Neural progenitor cell (in vitro differentiated cells): ENCODE data around the gene FBL. TPM values are rescaled to one million over a fixed set of nuclear protein-coding genes. Genes with fewer than 3 reads are reported as not detected.

Source experiments
- DNase-seq: peaks from one replicate; pipeline ENCODE4 v3.0.0-alpha.2; 2016; ENCODE audit warnings: low spot score
- H2AFZ ChIP-seq: fragments of 200-600 bp; sonication (generic); replicated peaks from 2 replicates; pipeline ENCODE4 v1.6.1; 2016; ENCODE audit warnings: antibody characterized with exemption
- H3F3A ChIP-seq: fragments of 200-600 bp; sonication (generic); 2 replicates; pipeline ENCODE4 v1.6.1; 2016; ENCODE audit warnings: antibody characterized with exemption, low read depth
- H3K27ac ChIP-seq: fragments of 200-600 bp; sonication (generic); 2 replicates; pipeline ENCODE4 v1.5.1; 2016; ENCODE audit warnings: mild to moderate bottlenecking
- H3K27me3 ChIP-seq: fragments of 200-600 bp; sonication (generic); 2 replicates; pipeline ENCODE4 v1.6.1; 2016; ENCODE audit warnings: mild to moderate bottlenecking, moderate library complexity
- H3K36me3 ChIP-seq: fragments of 200-600 bp; sonication (generic); 2 replicates; pipeline ENCODE4 v1.5.1; 2016
- H3K4me1 ChIP-seq: fragments of 200-600 bp; sonication (generic); 2 replicates; pipeline ENCODE4 v1.6.1; 2016; ENCODE audit warnings: mixed run types
- H3K4me2 ChIP-seq: fragments of 200-600 bp; sonication (generic); 2 replicates; pipeline ENCODE4 v1.6.1; 2016
- H3K4me3 ChIP-seq: fragments of 200-600 bp; sonication (generic); 2 replicates; pipeline ENCODE4 v1.5.1; 2016
- H3K79me2 ChIP-seq: fragments of 200-600 bp; sonication (generic); 2 replicates; pipeline ENCODE4 v1.6.1; 2016; ENCODE audit warnings: low read depth
- H3K9ac ChIP-seq: fragments of 200-600 bp; sonication (generic); 2 replicates; pipeline ENCODE4 v1.6.1; 2016
- H3K9me3 ChIP-seq: fragments of 200-600 bp; sonication (generic); 2 replicates; pipeline ENCODE4 v1.5.1; 2016; ENCODE audit warnings: low read depth
- H4K20me1 ChIP-seq: fragments of 200-600 bp; sonication (generic); 2 replicates; pipeline ENCODE4 v1.6.1; 2016; ENCODE audit warnings: low read depth
- H3K27ac Mint-ChIP-seq: 3 replicates; pipeline ENCODE4 v1.8.0; 2021; ENCODE audit warnings: mixed read lengths
- H3K27me3 Mint-ChIP-seq: 2 replicates; pipeline ENCODE4 v1.8.0; 2022; ENCODE audit warnings: low read depth, mild to moderate bottlenecking, inconsistent platforms, moderate library complexity, mixed read lengths; ENCODE audit not compliant: insufficient read depth
- H3K36me3 Mint-ChIP-seq: 3 replicates; pipeline ENCODE4 v1.8.0; 2021; ENCODE audit warnings: mixed read lengths
- H3K4me1 Mint-ChIP-seq: 3 replicates; pipeline ENCODE4 v1.8.0; 2021; ENCODE audit warnings: mixed read lengths
- H3K4me3 Mint-ChIP-seq: 3 replicates; pipeline ENCODE4 v1.8.0; 2021; ENCODE audit warnings: mild to moderate bottlenecking, moderate library complexity, mixed read lengths
- H3K9me3 Mint-ChIP-seq: 3 replicates; pipeline ENCODE4 v1.8.0; 2020; ENCODE audit warnings: mixed read lengths
- EZH2 ChIP-seq: fragments of 200-600 bp; sonication (generic); IDR thresholded peaks from 2 replicates; pipeline ENCODE4 v1.6.1; 2017; ENCODE audit warnings: antibody characterized with exemption, mild to moderate bottlenecking, moderate library complexity
- EZH2phosphoT487 ChIP-seq: fragments of 200-600 bp; sonication (generic); IDR thresholded peaks from 2 replicates; pipeline ENCODE4 v1.6.1; 2017; ENCODE audit warnings: antibody characterized with exemption
- total RNA-seq: library from RNA; depleted of rRNA; stranded (reverse); fragments of >200 nt; gene quantifications from 2 replicates; pipeline ENCODE4 v1.2.3, GENCODE V29; 2015; ENCODE audit warnings: low replicate concordance
- TF ChIP-seq, protein P1 (sequence below): fragments of 200-600 bp; sonication (generic); IDR thresholded peaks from 2 replicates; pipeline ENCODE4 v1.5.1; 2017; ENCODE audit warnings: antibody characterized with exemption, mild to moderate bottlenecking

Gene FBL
- total RNA-seq, 1 donor from 2014 or later = 428 TPM

DNA sequence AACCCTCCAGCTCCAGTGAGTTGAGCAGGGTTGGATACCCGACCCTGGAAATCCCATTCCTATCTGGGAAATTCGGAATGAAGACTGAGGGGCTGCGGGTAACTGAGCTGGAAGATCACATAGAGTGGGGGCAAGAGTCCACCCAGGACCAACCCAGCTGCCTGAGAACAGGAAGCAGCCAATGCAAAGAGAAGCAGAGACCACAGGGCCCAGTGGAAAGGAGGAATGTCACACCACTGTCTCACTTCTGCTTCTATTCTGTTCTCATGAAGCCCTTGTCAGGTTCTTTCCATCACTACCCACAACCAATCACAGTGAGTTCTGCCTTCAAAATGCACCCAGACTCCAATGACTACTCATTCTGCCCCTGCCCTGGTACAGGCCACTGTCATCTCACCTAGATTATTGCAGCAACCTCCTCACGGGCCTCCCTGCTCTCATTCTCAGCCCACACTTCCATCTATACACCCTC lies 27.5 kb downstream of the FBL start:
- H3K36me3 ChIP-seq = no peaks in the 10 kb centered on the region
- no peak overlapping the region for H2AFZ ChIP-seq
- Mint-ChIP-seq H3K27ac (no peak overlapping the region), H3K9me3 (no peaks in the 10 kb centered on the region), H3K4me1 (no peaks in the 10 kb centered on the region), H3K36me3 (peaks cover 6% of the 10 kb centered on the region), H3K27me3 (peaks cover 2% of the 10 kb centered on the region), H3K4me3 (no peak overlapping the region)
- H3K4me3 ChIP-seq = no peak overlapping the region
- no peak for TF ChIP-seq EZH2
- TF ChIP-seq EZH2phosphoT487 = no peak
- TF ChIP-seq, protein P1, sequence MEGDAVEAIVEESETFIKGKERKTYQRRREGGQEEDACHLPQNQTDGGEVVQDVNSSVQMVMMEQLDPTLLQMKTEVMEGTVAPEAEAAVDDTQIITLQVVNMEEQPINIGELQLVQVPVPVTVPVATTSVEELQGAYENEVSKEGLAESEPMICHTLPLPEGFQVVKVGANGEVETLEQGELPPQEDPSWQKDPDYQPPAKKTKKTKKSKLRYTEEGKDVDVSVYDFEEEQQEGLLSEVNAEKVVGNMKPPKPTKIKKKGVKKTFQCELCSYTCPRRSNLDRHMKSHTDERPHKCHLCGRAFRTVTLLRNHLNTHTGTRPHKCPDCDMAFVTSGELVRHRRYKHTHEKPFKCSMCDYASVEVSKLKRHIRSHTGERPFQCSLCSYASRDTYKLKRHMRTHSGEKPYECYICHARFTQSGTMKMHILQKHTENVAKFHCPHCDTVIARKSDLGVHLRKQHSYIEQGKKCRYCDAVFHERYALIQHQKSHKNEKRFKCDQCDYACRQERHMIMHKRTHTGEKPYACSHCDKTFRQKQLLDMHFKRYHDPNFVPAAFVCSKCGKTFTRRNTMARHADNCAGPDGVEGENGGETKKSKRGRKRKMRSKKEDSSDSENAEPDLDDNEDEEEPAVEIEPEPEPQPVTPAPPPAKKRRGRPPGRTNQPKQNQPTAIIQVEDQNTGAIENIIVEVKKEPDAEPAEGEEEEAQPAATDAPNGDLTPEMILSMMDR = no peak
- no peaks in the 10 kb centered on the region for H3K9me3 ChIP-seq
- peaks cover under 1% of the 10 kb centered on the region for H4K20me1 ChIP-seq
- no peaks in the 10 kb centered on the region for H3F3A ChIP-seq
- peaks cover 2% of the 10 kb centered on the region for H3K79me2 ChIP-seq
- no peak overlapping the region for H3K9ac ChIP-seq
- H3K4me1 ChIP-seq = no peaks in the 10 kb centered on the region
- no peak overlapping the region for H3K27ac ChIP-seq
- DNase-seq = no peak
- no peak overlapping the region for H3K4me2 ChIP-seq
- H3K27me3 ChIP-seq = no peaks in the 10 kb centered on the region

DNA sequence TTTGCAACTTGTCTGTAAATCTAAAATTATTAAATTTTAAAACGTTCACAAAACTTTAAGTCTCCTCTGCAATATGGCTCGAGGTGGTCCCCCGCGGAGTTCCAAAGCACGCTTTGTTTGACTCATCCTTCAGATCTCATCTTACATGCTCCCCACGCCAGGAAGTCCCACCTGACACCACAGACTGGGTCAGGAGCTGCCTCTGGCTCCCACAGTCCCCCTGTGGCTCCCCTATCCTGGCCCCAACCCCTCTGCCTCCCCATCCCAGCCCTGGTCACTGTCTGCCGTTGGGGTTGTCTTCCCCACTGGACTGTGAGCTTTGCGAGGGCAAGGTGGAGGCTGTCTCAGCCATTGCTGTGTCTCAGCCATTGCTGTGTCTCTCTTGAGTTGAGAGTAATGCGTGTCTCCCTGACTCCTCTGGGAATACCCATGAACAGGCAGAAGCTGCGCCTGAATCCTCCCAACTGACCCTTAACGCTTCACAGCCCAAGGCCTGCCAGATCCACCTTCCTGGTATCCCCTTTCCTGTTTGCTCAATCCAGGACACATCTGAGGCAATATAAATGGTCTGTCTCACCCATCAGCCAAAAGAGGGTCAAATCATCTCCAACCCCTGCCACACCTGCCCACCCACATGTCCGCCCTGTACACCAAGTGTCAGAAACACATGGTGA lies 28.2 kb downstream of the FBL start:
- no peak overlapping the region for H3K4me3 ChIP-seq
- H2AFZ ChIP-seq = no peak overlapping the region
- TF ChIP-seq, protein P1 = no peak
- TF ChIP-seq EZH2 (no peak), EZH2phosphoT487 (no peak)
- peaks cover 6% of the 10 kb centered on the region for H3K36me3 Mint-ChIP-seq
- H3K27me3 Mint-ChIP-seq = peaks cover 2% of the 10 kb centered on the region
- H3K9me3 ChIP-seq = no peaks in the 10 kb centered on the region
- no peaks in the 10 kb centered on the region for H3K4me1 Mint-ChIP-seq
- H3F3A ChIP-seq = no peaks in the 10 kb centered on the region
- DNase-seq = no peak
- H4K20me1 ChIP-seq = no peaks in the 10 kb centered on the region
- peak overlapping the region; percentile 17 for H3K27ac Mint-ChIP-seq
- no peak overlapping the region for H3K4me3 Mint-ChIP-seq
- H3K4me1 ChIP-seq = no peaks in the 10 kb centered on the region
- H3K79me2 ChIP-seq = no peaks in the 10 kb centered on the region
- no peaks in the 10 kb centered on the region for H3K27me3 ChIP-seq
- no peak overlapping the region for H3K9ac ChIP-seq
- no peak overlapping the region for H3K27ac ChIP-seq
- H3K9me3 Mint-ChIP-seq = no peaks in the 10 kb centered on the region
- no peaks in the 10 kb centered on the region for H3K36me3 ChIP-seq
- no peak overlapping the region for H3K4me2 ChIP-seq

DNA sequence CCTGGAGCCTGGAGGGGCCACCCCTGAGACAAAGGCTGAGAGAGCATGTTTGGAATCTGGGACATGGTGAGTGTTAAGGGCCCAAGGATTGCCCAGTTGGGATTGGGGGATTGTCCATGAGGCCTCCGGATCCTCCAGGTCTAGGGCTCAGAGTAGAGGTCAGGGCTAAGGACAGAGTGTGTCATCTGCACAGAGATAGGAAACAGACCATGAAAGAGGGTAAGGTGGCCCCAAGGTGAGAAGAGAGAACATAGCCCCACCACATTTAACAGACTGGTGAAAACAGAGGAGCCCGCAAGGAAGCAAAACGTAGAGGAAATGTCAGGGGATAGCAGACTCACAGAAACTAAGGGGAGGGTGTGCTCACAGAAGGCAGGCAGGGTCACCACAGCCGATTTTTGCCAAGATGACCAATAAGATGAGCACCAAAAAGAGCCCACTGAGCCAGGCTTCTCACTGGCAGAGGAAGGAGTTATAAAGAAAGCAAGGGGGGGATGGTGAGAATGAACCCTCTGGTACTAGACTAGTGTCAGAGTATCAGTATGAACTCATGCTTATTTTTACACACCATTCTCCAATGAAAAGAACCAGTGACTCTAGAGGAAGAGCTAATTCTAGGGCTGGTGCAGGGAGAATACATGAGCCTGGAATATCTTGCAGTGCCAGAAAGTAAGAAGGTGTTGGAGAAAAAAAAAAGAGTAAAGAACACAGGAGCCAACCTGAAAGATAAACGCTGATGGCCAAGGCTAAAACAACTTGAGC lies 29.7 kb downstream of the FBL start:
- Histone ChIP-seq H3K36me3 (no peaks in the 10 kb centered on the region), H3F3A (no peaks in the 10 kb centered on the region), H3K27ac (no peak overlapping the region), H3K27me3 (no peaks in the 10 kb centered on the region), H3K9ac (no peak overlapping the region), H3K4me2 (no peak overlapping the region), H3K79me2 (no peaks in the 10 kb centered on the region), H3K9me3 (no peaks in the 10 kb centered on the region), H3K4me3 (no peak overlapping the region), H4K20me1 (no peaks in the 10 kb centered on the region), H3K4me1 (no peaks in the 10 kb centered on the region), H2AFZ (no peak overlapping the region)
- Mint-ChIP-seq H3K4me1 (no peaks in the 10 kb centered on the region), H3K27me3 (peaks cover 2% of the 10 kb centered on the region), H3K36me3 (peaks cover 6% of the 10 kb centered on the region), H3K9me3 (no peaks in the 10 kb centered on the region), H3K27ac (no peak overlapping the region), H3K4me3 (no peak overlapping the region)
- DNase-seq = no peak
- TF ChIP-seq EZH2phosphoT487 (no peak), EZH2 (no peak)
- TF ChIP-seq, protein P1 = no peak
